OCI-M1 (cell line): Measurements from ENCODE around the gene ZNF423.

Source experiments
- DNase-seq: peaks from one replicate; lab custom pipeline; 2025; lab: John Stamatoyannopoulos, UW

Gene ZNF423

DNA sequence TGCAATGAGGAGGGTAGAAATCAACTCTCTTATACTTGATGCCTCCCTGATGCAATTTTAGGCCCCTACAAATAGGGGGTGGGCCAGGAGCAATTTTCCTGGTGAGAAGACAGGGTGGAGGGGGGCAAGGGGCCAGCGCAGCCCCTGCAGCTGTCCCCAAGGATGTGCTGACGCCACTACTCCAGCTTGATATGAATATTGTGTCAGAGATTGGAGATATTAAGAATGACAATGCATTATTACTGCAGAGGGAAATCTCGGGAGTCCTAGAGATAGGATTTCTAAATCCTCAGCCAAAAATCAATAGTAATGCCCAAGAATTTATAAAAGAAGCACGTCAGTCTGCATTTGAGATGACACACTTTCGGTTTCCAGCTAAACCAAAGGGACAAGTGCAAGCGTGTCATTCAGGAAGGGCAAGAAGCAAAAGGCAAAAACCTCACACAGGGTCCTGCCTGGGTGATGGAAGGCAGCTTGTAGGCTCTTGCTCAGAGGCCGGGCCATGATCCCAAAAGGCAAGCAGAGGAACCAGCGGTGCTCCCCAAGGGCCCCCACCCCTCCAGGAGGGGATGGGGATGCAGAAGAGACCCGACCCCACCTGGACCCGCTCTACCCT lies 303.5 kb downstream of the ZNF423 start:
- no peak for DNase-seq

DNA sequence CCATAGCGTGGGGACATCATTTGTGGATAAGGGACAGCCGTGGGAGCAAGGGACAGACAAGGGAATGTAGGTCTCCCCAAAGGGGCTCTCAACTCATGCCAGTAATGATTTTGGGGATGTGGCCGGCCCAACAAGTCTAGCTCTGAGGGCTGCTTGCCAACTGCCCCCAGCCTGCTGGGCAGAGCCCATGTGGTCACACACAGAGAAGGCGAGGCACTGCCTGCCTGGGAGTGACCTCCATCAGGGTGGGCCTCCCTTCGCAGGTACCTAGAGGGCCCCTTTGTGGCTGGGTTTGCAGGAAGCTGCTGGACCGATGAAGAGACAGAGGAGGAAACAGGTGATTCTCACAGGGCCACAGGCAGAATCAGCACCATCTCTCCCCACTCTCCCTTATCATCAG lies 305.2 kb downstream of the ZNF423 start:
- no peak for DNase-seq

DNA sequence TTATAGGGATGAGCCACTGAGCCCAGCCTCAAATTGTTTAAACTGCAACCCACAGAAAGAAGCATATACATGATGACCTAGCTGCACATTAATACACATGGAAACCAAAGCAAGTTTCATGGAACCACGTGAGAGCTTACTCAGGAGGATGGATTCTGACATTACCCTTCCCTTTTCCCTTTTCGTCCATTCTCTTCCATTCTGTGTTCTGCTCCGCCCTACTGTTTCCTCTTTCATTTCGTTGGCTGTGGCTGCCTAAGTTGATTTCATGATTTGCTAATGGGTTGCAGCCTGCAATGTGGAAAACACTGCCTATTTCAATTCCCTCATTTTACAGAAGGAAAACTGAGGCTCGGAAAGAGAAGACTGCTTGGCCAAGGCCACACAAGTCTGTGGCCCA lies 305.8 kb downstream of the ZNF423 start:
- DNase-seq = no peak

DNA sequence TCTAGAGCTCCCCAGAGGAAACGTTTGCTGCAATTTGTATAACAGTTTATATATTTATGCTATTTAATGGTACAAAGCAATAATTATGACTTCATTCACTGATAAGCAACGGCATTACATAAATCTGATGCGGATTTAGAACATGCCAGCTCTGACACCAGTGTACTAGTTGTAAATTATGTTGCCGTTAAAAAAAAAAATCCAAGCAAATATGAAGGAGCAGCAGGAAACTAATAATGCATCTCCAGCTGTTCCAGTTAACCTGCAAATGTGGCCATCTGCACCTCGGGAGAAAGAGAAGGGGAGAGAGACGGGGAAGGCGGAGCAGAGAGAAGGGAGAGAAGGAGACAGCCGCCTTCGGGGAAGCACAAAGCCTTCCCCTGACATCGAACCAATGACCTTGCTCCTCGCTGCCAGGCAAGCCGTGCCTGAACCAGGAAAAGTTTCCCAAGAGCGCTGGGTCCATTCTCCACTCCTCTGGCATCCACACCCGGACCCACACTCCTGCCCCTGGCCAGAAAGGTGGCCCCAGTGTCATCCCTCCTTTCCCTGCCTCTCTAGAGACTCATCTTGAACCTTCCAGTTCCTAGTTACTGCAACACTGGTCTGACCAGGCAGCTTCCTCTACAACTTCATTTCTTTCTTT lies 307.5 kb downstream of the ZNF423 start:
- no peak for DNase-seq

DNA sequence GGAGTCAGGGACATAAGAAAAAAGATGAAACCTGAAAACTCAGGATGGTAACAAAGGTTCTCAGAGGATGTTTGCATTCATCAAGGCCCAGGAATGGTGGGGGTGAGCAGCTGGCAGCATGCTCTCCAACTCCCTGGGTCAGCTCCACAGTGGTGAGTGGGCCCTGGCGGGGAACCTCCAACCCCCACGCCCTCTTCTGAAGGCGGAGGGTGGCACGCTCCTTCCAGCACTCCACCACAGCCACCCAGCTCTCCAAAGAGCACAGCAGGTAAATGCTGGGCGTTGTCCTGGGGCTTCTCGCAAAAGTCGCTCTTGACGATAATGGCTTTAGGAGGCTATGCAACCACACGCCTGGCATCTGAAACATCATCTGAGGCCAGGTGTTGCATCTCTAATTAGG lies 308.5 kb downstream of the ZNF423 start:
- DNase-seq = no peak

DNA sequence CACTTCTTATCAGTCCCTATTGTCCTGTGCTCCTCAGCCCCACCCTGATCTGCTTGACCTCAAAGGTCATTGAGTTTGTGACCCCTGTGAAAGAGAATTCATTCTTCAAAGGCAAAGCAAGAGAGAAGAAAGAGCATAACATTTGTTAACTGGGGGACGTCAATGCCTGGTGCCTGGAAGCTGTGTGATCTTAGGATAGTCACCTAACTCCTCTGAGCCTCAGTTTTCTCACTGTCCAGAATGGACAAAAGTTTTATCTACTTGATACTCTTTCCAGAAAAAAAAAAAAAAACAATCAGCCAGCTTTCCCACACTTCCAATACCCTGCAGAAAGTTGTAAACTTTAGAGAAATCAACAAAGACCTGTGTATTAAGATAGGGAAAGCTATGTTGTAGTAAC lies 309.2 kb downstream of the ZNF423 start:
- no peak for DNase-seq

DNA sequence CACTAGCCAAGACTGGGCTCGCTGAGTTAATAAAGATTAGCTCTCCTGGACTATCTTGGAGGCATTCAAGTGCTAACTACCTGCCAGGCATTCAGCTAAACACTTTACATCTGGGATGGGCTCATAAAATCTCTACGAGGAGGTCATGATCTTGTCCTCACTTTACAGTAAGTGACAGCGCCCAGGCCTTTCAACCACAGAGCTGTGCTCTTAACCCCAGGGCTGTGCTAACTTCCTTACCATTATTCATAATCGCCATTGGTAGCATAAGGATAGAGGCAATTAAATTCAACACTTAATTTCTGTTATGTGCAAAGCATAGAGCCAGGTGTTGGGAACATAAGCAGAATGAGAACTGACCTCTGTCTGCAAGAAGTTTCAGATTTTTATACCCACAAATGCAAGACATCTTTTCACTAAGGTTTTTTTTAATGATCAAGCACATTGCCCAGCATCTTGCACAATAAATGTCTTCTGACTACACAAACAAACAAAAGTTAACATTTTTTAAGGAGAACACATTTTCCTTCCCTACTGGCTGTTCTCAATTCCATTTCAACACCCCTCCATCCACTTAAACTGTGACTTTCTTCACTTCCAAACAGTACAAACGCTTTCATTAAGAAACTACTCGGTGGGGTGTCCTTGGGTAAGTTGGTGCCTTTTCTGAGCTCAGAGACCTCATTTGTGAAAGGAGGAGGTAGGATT lies 310.0 kb downstream of the ZNF423 start:
- DNase-seq = no peak

DNA sequence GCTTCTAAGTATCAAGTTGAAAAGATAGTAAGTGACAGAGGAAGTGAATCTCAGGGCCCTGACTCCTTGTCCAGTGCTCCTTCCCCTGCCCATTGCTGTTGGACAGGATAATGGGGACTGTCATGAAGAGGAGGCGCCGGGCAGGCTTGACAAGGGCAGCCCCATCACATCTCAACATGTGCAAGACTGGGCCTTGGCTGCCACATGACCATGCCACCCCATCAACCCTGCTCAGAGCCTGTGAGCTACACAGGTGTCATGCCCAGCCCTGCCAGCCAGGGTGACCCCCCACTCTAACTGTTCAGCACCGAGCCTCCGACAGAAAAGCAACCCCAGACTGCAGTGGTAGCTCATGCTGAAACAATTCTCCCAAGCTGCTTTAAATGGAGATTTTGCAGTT lies 310.7 kb downstream of the ZNF423 start:
- no peak for DNase-seq

DNA sequence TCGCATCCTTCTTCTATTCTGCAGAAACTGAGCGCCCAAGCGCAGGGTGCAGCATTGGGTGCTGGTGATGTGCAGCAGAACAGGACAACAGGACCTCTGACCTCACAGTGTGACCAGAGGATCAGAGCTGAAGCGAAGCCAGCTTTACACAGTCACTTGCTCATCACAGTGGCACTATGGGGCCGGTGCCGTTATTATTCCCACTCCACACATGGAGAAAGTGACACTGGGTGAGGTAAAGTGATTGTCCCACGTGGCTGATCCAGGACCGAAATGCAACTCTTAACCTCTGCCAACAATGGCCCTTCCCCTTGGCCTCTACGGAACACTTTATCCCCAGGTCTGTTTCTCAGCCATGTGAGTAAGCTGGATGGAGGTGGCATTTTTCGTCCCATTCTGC lies 311.1 kb downstream of the ZNF423 start:
- no peak for DNase-seq

DNA sequence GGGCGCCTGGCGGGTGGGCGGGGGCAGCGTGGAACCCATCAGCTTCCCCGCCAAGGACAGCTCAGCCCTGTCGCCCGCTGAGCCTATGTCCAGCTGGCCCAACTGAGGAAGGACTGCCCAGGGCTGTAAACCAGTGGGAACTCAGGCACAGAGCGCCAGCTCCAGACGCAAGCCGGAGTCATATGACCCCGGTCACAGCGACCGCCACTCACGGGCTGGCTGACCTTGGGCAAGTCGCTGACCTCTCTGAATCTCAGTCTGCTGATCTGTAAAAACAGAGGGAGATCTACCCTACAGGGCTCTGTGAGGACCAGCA lies 312.3 kb downstream of the ZNF423 start:
- no peak for DNase-seq

DNA sequence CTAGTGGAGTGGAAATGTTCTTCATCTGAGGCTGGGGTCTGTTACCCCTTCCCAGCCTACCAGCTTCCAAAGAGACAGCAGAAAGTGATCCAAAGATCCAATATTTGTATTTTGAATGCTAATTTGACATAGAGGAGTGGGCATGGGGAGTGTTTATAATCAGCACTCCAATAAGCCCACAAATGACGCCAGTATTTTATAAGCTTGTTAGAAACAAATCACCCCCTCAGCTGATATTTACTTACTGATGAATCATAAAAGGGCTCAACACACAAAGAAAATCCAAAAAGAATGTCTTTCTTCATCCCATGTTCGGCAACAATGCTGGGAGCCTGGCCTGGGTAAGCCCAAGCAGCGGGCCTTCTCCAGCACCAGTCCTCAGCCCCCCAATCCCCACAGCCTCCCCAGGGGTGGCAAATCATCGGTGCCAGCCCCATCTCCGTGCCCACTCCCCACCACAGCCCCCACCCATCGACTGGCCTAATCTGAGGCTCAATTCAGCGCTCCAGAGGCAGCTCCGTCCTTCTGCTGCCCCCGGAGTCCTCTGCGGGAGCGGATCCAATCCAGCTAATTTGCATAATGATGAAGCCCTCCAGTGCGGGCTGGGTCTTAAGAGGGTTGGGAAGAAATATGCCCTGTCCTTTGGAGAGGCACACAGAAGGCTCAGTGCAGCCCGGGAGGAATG lies 312.8 kb downstream of the ZNF423 start:
- DNase-seq = no peak

DNA sequence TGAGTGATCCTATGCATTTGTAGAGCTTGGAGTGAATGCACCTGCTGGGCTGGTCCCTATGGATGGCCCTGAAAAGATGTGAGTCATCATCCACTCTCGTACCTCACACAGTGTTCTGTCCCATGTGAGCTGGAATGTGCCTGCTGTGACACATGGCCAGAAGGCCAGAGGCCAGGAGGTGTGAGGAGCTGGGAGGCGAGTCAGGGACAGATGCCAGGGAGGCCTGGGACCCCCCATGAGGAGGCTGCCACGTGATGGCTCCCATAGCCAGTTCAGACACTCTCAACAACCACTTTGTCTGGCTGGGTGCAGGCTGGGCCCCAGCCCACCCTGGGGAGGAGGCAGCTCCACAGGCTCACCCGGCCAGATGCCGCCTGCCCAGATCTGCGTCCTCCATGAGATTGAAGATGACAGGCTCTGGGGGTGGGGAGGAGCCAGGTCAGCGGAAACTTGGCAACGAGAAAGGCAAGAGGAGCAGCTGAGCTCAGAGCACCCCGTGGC lies 313.5 kb downstream of the ZNF423 start:
- no peak for DNase-seq

DNA sequence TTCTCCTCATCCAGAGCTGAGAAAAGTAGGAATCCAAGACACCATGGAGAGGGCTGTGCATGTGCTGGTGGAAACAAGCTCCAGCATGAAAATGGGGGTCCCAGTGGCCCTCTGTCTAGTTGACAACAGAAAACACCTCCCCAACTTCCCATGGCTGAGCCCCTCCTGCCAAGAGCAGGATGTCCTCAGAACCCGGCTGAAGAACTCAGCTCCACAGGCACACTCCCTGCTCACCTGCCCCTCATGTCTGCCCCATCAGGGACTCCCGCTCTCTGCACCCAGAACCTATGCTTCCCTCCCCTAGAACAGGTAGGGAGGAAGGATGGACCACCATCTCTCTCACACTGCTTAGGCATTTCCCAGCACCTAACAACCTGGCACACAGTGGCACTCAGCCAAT lies 315.1 kb downstream of the ZNF423 start:
- no peak for DNase-seq

DNA sequence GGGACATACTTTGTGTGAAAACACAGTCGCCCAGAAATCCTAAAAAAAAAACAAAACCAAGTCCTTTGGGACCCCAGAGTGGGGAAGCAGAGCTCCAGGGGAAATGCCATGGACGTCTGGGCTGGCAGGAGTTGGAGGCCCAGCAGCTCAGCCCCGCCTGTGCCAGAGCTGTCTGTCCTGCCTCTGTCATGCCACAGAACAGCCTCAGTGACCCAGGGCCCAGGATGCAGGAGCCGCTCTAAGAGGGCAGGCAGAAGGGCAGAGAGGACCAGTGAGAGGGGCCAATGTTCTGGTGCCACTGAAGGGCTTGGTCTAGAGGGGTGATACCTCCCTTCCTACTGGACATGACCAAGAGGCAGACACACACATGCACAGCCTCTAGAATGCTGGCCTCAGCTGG lies 316.2 kb downstream of the ZNF423 start:
- DNase-seq = no peak

DNA sequence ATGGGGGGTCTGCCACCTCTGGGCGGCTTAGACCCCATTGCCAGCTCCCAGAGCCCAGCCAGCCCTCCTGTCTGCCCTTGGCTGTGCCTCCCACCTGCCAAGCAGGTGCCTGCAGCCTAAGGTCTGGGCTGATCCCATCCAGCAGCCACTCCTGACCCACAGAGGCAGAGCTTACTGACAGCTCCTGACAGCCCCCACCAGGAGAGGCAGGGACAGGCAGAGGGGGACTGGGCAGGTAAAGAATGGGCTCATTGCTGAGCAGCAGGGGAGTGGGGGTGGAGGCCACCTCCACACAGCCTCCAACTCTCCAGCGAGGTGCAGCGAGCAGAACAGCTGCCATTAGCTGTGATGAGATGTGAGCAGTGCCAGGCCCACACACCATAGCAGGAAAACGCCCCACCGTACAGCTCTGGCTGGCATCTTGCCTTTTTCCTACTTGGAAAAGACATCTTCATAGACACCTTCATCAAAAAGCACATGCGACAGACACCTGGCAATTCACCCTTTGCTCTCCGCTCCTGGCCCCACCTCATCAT lies 317.9 kb downstream of the ZNF423 start:
- DNase-seq = no peak

DNA sequence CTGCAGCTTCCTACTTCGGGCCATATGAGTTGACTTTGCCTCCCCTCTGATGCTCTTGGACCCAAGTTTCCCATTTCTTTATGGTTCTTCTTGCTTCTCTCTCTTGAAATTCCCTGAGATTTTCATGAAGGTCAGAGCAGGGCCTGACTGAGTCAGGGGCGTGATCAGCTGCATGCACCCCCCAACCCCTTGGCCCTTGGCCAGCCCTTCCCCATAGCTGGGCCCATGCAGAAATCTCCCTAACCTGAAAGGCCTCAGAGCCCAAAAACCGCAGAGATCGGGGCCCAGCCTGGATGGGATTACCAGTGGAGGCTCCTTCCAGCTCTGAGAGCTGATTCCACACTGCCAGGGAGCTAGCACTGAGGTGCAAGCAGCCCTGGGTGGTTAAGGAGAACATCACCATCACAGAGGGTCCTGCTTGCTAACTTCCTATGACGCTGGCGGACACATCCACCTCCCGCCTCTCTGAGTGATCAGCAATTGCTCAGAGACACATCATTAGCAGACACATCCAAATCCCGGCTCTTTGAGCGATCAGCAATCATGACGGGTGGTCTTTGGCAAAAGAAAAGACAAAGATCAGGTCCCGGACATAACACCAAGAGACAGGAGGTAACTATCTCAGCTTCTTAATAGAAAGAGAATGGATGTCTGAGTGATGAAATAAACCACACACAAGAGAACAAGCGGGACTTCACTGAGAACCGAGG lies 320.9 kb downstream of the ZNF423 start:
- DNase-seq = no peak

DNA sequence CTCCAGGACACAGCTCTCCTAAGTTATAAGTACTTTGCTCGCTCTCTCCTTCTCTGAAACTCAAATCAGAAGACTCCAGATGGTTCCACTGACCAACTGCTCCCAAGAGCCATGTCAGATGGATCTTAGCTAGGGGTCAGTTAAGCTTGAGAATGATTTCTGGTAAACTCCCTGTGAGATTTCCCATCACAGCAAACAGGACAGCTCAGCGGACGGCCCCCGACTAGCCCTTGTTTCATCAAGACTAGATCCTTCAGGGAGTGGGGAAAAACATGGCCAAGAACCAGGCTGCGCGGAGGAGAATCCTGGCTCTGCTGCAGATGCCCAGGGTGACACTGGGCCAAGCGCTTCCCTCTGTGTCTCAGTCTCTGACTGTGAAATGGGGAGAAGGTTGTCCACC lies 322.5 kb downstream of the ZNF423 start:
- DNase-seq = no peak

DNA sequence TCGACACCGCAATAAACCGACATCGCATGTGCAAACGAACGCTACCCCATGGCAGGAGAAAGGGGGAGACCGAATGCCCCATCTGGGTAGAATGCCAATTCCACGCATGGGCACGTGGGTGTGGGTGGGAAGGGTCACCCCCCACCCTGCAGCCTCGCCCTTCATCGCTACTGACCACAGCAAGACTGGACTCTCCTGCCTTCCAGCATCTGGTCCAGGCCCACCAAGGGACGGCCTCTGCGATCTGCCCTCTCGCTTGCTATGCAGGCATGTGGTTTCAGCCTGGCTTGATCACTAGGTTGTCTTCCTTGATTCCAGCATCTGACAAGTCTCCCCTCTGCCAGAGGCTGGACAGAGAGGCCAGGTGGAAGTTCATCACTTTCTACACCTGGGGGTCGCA lies 323.0 kb downstream of the ZNF423 start:
- no peak for DNase-seq

DNA sequence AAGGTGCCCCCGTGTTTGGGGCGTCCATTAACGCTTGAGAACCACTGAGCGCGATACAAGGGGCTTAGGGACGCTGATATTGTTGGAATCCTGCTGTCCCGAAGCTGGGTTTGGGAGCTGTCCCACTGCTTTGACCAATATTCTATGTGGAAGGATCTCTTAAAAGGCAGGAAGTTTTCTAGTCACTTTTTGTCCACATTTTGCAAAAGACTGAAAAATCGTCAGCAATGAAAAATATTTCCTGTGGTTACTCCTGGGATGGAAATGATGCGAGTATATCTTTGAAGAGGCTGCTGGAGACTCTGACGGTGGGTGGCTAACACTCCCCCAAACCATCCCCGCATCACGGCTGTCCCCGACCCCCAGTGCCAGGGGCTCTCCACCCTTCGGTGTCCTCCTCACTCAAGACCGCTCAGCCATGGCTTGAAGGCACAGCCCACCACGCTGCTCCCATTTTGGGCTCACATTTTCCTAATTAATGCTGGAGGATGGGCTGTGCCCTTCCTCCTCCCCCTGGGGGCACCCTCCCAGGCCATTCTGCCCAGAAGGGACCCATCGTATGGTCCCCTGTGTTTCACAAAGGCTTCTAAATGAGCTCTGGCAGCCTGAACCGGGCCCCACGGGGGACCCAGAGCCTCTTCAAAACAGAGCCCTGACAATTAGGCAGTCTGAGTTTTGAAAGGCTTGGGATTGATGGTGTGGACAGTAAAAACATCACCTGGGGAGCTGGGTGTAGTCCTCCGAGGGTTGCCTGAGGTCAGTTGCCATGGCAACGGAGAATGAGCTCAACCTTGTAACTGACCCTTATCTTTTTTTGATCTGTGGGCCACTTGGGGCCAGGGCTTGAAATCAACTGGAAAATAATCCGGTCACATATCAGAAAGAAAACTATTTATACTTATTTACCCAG lies 323.7 kb downstream of the ZNF423 start:
- DNase-seq = no peak

DNA sequence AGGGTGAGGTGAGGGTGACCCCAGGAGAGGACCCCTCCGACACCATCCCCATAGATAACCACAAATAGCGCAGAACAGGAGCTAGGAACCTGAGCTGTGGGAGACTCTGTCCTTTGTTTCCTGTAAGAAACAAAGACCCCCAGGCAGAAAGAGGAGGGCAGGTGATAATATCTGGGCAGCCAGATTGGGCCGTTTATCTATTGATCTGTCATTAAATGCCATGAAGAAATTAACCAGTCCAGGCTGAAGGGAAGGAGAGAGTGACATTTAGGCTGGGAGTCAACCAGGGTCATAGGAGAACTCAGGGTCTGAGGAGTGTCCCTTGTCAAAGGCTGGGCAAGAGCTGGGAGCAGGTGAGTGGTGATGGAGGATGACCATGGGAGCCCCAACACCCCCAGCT lies 324.5 kb downstream of the ZNF423 start:
- no peak for DNase-seq

DNA sequence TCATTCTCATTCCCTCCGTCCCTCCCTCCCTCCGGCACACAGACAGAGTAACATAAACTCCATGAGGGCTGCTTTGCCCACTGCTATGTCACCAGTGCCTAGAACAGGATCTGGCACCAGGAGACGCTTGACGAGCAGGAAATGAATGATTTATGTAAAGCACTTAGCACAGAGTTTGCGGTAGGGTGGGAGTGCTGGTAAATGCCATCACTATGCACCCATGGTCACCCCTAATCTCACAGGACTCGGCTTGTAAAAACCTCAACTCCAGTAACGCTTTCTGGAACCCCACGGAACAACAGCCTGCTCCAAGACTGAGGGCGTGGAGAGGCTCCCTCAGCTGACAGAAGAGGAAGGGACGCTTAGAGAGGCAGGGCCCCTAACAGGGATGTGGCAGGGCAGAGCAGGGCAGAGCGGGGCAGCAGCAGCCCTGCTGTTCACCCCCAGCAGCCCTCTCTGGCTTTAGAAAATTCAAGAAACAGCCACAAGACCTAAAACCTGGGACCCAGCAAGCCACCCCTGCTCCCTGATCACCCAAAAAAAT lies 325.4 kb downstream of the ZNF423 start:
- no peak for DNase-seq
